GM18861 (cell line): ENCODE results near the gene MYCN.

Experiments
- ATAC-seq: cut with Tn5 transposase; IDR thresholded peaks from one replicate; pipeline ENCODE4 v1.9.1; 2021; ENCODE audit not compliant: unreplicated experiment

MYCN gene

DNA sequence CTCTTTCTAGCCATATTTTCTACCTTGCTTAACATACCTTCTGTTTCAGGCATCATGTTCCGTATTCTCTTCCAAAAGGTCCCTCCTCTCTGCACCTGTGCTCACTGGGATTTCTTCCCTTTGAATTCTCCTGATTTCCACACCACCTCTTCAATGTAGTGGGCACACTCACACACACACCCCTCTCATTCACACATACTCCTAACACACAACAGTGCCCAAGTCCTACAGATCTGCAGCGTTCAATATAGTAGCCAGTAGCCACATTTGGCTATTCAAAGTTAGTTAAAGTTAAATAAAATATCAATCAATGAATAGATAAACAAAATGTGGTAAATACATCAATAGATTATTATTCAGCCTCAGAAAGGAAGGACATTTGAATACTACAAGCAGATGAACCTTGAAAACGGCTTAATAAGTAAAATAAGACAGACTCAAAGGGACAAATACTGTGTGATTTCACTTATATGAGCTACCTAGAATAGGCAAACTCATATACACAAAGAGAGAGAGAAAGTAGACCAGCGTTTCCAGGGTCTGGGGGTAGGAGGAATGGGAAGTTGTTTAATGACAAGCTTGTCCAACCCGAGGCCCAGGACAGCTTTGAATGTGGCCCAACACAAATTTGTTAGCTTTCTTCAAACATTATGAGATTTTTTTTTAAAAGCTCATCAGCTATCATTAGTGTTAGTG lies 34.4 kb downstream of the MYCN start:
- ATAC-seq, result no peak

DNA sequence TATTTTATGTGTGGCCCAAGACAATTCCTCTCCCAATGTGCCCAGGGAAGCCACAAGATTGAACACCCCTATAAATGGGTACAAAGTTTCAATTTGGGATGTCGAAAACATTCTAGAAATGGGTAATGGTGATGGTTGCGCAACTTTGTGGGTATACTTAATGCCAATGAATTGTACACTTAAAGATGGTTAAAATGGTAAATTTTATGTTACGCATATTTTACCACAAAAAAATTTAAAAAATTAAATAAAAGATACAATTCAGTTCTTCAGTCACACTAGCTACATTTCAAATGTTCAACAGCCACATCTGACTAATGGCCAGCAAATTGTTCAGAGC lies 34.9 kb downstream of the MYCN start:
- ATAC-seq, result no peak

- ATAC-seq, result no peak
Observed at GRCh38 chr2:15975676-15976075, 35.3 kb downstream of the MYCN start.

- no peak for ATAC-seq
Observed at GRCh38 chr2:15976354-15976753, 36.0 kb downstream of the MYCN start.

GRCh38 chr2:15979051-15979758 lies 38.9 kb downstream of the MYCN start:
- no peak for ATAC-seq

GRCh38 chr2:15979759-15980604 lies 39.6 kb downstream of the MYCN start:
- ATAC-seq, result no peak

- no peak for ATAC-seq
Observed at GRCh38 chr2:15980605-15981098, 40.3 kb downstream of the MYCN start.

GRCh38 chr2:15981646-15982045 lies 41.3 kb downstream of the MYCN start:
- no peak for ATAC-seq

GRCh38 chr2:15982285-15983044 lies 42.1 kb downstream of the MYCN start:
- ATAC-seq, result no peak

DNA sequence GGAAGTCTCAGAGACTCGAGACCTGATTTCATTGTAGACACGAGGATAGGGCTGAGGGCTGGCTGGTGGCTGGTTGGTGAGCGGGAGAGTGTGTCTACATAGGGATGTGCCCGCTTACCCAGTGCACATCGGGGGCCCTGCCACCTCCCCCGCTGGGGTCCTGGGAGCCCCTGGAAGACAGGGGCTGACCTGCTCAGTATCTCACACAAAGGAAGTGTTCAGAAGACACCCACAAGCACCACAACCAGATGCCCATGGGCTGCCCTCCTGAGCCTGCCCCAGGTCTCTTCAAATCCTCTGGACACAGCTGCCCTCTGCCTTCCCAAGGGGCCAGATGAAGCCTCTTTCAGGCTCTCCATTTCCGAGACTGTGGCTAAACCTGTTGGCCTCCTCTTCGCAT lies 43.1 kb downstream of the MYCN start:
- no peak for ATAC-seq

DNA sequence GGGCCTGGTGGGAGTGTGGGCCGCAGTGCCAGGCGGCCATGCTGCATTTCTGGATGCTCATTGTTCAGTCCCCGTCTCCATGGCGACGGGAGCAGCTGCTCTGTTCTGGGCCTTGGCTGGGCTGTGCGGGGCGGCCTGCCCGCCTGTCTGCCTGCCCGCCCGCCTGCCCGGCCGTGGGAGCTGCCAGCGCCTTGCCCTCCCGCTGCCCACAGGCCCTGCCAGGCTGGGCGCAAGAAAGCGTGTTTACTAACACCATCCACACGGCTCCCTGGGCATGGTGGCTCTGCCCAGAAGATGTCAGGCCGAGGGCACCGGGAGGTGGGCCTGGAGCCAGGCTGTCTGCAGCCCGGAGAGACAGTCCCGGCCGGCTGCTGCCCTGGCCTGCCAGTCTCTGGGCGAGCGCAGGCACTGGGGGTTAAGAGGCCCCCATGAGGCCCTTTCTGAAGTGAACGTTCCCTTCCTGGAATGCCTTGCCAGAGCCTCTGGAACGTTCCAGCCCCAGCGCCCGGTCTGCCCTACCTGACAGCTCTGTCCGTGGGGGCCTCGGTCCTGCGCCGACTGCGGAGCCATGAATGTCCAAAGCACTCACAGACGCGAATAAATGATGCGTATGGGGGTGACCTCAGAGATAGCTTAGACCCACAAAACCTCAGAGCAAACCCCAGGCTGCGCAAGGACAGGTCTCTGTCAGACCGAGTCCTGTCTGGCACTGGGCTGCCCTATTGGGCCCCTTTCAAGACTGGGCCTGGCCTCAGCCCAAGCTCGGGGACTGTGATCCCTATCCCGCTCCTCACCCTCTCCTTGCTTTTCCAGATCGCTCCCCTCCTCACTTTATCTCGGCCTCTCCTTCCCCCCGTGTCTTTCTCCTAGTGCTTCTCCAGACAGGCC lies 44.3 kb downstream of the MYCN start:
- no peak for ATAC-seq

DNA sequence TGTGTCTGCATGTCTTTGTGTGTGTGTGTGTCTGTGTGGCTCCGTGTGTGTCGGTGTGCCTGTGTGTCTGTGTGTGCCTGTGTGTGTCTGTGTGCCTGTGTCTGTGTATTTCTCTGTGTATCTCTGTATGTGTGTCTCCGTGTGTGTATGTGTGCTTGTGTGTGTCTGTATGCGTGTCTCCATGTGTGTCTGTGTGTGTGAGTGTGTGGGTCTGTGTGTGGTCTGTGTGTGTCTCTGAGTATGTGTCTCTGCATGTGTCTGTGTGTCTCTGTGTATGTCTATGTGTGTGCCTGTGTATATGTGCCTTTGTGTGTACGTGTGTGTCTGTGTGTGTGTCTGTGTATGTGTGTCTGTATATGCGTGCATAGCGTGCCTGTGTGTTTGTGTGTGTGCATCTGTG lies 45.2 kb downstream of the MYCN start:
- ATAC-seq, result no peak

DNA sequence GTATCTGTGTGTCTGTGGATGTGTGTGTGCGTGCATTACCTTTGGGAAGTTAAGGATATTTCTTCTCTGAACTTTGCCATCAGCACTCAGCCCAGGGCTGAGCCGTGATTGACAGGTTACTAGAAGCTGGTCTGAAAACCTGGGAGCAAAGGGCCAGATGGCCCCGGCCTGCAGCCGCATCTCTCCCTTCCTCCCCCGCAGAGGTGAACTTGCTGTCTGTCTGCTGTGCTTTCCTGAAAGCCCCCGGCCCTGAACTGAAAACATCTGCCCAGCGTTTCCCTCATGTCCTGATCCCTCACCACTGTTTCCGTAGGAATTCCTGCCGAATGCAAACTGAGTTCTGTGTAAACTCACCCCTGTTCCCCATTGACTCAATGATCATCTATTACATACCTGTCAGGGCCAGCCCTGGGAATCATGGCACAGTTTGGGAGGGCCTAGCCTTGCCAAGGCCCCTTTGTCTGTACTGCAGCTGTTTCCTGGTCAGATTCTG lies 45.8 kb downstream of the MYCN start:
- no peak for ATAC-seq

- ATAC-seq, result no peak
Observed at GRCh38 chr2:15986644-15987043, 46.3 kb downstream of the MYCN start.

DNA sequence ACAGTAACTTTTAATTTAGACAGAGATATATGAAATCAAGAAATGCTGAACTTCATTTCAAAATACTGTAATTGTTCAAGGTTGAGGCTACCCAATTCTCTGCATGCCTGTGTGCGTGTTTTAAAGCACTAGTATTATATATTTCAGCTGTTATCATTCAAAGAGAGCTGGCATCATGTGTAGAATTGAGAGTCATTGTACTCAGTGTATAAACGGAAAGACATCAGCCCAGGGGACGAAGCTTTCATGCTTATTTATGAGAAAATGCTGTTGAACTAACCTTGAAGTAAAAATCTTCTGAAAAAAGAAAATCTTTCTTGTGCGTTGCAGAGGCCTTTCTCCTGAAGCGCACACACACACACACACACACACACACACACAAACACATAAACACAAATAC lies 48.4 kb downstream of the MYCN start:
- ATAC-seq, result no peak

- no peak for ATAC-seq
Observed at GRCh38 chr2:15989559-15989958, 49.2 kb downstream of the MYCN start.

DNA sequence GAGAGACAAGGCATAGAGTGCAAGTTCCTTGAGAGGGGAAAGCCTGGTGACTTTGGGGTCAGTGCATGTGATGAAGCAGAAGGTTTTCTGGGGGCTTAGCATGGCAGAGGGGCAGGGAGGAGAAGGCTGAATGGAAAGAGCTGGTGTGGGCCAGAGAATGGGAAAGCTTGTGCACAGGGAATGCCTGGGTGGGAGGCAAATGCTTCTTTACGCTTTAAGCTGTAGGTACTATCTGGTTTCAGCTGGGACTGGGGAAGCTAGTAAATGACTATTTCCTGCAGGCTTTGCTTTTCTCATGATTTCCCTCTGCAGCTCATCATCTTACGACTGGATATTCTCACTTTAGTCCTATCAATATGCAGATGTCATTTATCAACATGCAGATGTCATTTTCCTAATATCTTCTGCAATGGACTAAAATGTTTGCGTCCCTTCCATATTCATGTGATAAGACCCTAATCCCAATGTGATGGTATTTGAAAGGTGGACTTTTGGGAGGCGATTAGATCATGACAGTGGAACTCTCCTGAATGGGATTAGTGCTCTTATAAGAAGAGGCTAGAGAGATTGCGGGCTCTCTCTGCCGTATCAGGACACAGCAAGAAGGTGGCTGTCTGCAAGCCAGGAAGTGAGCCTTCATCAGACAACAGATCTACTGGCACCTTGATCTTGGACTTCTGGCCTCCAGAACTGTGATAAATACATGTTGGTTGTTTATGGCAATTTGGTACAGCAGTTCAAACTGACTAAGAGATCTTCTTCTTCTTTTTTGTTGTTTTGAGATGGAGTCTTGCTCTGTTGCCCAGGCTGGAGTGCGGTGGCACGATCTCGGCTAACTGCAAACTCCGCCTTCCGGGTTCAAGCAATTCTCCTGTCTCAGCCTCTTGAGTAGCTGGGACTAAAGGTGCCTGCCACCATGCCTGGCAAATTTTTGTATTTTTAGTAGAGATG lies 50.1 kb downstream of the MYCN start:
- no peak for ATAC-seq

GRCh38 chr2:15991231-15991630 lies 50.9 kb downstream of the MYCN start:
- no peak for ATAC-seq
